Stimulated activated CD4-positive, alpha-beta T cell treated with anti-CD3 and anti-CD28 coated beads, Interleukin-4, amount 100 ng/mL, for 1 hour (primary cell): ENCODE data around the gene TBC1D1.

Experiments
- DNase-seq: peaks from one replicate; pipeline ENCODE4 v3.0.0-alpha.2; 2020

The TBC1D1 gene

GRCh38 chr4:38132843-38133662, 242.2 kb downstream of the TBC1D1 start:
- DNase-seq: no peak

GRCh38 chr4:38133711-38134480, 243.0 kb downstream of the TBC1D1 start:
- no peak for DNase-seq

- DNase-seq: no peak
Measured at GRCh38 chr4:38135201-38135600, 244.3 kb downstream of the TBC1D1 start.

GRCh38 chr4:38136604-38137003, 245.7 kb downstream of the TBC1D1 start:
- no peak for DNase-seq

- DNase-seq: no peak
Measured at GRCh38 chr4:38137080-38137479, 246.2 kb downstream of the TBC1D1 start.

GRCh38 chr4:38138363-38138762, 247.5 kb downstream of the TBC1D1 start:
- DNase-seq: no peak

GRCh38 chr4:38139187-38139586, 248.3 kb downstream of the TBC1D1 start:
- no peak for DNase-seq

GRCh38 chr4:38140643-38141203, 249.8 kb downstream of the TBC1D1 start:
- no peak for DNase-seq

- DNase-seq: no peak
Measured at GRCh38 chr4:38141808-38142500, 251.1 kb downstream of the TBC1D1 start.

- DNase-seq: no peak
Measured at GRCh38 chr4:38144031-38144430, 253.1 kb downstream of the TBC1D1 start.

GRCh38 chr4:38145033-38145678, 254.3 kb downstream of the TBC1D1 start:
- no peak for DNase-seq

- no peak for DNase-seq
Measured at GRCh38 chr4:38145741-38146140, 254.9 kb downstream of the TBC1D1 start.

GRCh38 chr4:38146383-38146782, 255.5 kb downstream of the TBC1D1 start:
- no peak for DNase-seq

GRCh38 chr4:38149472-38149996, 258.6 kb downstream of the TBC1D1 start:
- DNase-seq: no peak

- DNase-seq: no peak
Measured at GRCh38 chr4:38149997-38150671, 259.2 kb downstream of the TBC1D1 start.

GRCh38 chr4:38150766-38151165, 259.9 kb downstream of the TBC1D1 start:
- no peak for DNase-seq

GRCh38 chr4:38151873-38152272, 261.0 kb downstream of the TBC1D1 start:
- no peak for DNase-seq

GRCh38 chr4:38152305-38152704, 261.4 kb downstream of the TBC1D1 start:
- no peak for DNase-seq

GRCh38 chr4:38152721-38153386, 262.0 kb downstream of the TBC1D1 start:
- no peak for DNase-seq

- no peak for DNase-seq
Measured at GRCh38 chr4:38153387-38153760, 262.5 kb downstream of the TBC1D1 start.

GRCh38 chr4:38154252-38154651, 263.4 kb downstream of the TBC1D1 start:
- DNase-seq: peak; percentile 32
